Right atrium auricular region (tissue), 2 donors: Measurements from ENCODE around the gene SERPING1. TPM values are rescaled to one million over a fixed set of nuclear protein-coding genes. Genes with fewer than 3 reads are reported as not detected.
"Not testable (repeated sequence)": the region's sequence is repeated elsewhere in the genome, so short reads cannot be mapped to it uniquely, and the experiment has no call there.

Experiments
- DNase-seq: peaks from one replicate; pipeline ENCODE4 v3.0.0-alpha.2; 2019; ENCODE audit warnings: low spot score
- H3K27ac ChIP-seq, 2 donors: fragments of 200-600 bp; sonication (generic); 1 replicate in 1 of 2; 2 replicates in 1 of 2; pipeline ENCODE4 v1.5.1; 2016 to 2019
- H3K27me3 ChIP-seq, 2 donors: fragments of 200-600 bp; sonication (generic); one replicate each; pipeline versions ENCODE4 v1.5.1 to v1.6.0; 2017 to 2019
- H3K36me3 ChIP-seq: fragments of 200-600 bp; sonication (generic); one replicate; pipeline ENCODE4 v1.5.1; 2016
- H3K4me1 ChIP-seq, 2 donors: fragments of 200-600 bp; sonication (generic); one replicate each; pipeline versions ENCODE4 v1.5.1 to v1.6.0; 2017 to 2019
- H3K4me3 ChIP-seq, 2 donors: fragments of 200-600 bp; sonication (generic); 1 replicate in 1 of 2; 2 replicates in 1 of 2; pipeline ENCODE4 v1.5.1; 2017 to 2019; ENCODE audit warnings: mild to moderate bottlenecking in 1 of 2, moderate library complexity in 1 of 2
- H3K9me3 ChIP-seq, 2 donors: fragments of 200-600 bp; sonication (generic); one replicate each; pipeline ENCODE4 v1.5.1; 2019
- total RNA-seq, 2 donors: library from RNA; depleted of rRNA; stranded (reverse); fragments of >200 nt; gene quantifications; one replicate each; pipeline ENCODE4 v1.1.0, GENCODE V29; 2016
- TF ChIP-seq, protein P1 (sequence below), 2 donors: fragments of 200-600 bp; sonication (generic); IDR thresholded peaks; one replicate each; pipeline ENCODE4 v1.5.1; 2019; ENCODE audit warnings: antibody characterized with exemption in 2 of 2

Gene SERPING1
- total RNA-seq, 2 donors from 2014 or later: 210 to 851 TPM

- no peaks in the 10 kb centered on the region for H3K36me3 ChIP-seq
- H3K9me3 ChIP-seq: no peaks in the 10 kb centered on the region
- TF ChIP-seq, protein P1, sequence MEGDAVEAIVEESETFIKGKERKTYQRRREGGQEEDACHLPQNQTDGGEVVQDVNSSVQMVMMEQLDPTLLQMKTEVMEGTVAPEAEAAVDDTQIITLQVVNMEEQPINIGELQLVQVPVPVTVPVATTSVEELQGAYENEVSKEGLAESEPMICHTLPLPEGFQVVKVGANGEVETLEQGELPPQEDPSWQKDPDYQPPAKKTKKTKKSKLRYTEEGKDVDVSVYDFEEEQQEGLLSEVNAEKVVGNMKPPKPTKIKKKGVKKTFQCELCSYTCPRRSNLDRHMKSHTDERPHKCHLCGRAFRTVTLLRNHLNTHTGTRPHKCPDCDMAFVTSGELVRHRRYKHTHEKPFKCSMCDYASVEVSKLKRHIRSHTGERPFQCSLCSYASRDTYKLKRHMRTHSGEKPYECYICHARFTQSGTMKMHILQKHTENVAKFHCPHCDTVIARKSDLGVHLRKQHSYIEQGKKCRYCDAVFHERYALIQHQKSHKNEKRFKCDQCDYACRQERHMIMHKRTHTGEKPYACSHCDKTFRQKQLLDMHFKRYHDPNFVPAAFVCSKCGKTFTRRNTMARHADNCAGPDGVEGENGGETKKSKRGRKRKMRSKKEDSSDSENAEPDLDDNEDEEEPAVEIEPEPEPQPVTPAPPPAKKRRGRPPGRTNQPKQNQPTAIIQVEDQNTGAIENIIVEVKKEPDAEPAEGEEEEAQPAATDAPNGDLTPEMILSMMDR (IDR thresholded peaks at IDR 0.05): no peak
- DNase-seq: no peak
- peaks cover 9 to 32% of the 10 kb centered on the region in 2 donors for H3K27me3 ChIP-seq
- H3K4me3 ChIP-seq: peak overlapping the region; percentile 29 to 48
- H3K27ac ChIP-seq: peak overlapping the region in 1 of 2 donors; percentile 32
- peaks cover 0 to 59% of the 10 kb centered on the region in 2 donors for H3K4me1 ChIP-seq
These were observed 51.6 kb downstream of the SERPING1 start for GRCh38 chr11:57648801-57649735.

- no peak for DNase-seq
- Histone ChIP-seq H3K4me3 (peak within 1 kb of the TSS; percentile 29 to 48), H3K36me3 (no peaks in the 10 kb centered on the region), H3K9me3 (no peaks in the 10 kb centered on the region), H3K27me3 (peaks cover 9 to 32% of the 10 kb centered on the region in 2 donors), H3K4me1 (peaks cover 0 to 51% of the 10 kb centered on the region in 2 donors), H3K27ac (peak within 1 kb of the TSS in 1 of 2 donors; percentile 32)
- TF ChIP-seq, protein P1 (IDR thresholded peaks at IDR 0.05): no peak
These were observed 52.6 kb downstream of the SERPING1 start, which contains the start of gene YPEL4 for GRCh38 chr11:57649826-57650738. Gene YPEL4 (minus strand): TSS chr11:57649912. CDS start chr11:57647107, 2,805 bp downstream.

- TF ChIP-seq, protein P1 (IDR thresholded peaks at IDR 0.05): no peak
- Histone ChIP-seq H3K27ac (no peak overlapping the region), H3K4me1 (peaks cover 0 to 44% of the 10 kb centered on the region in 2 donors), H3K27me3 (peaks cover 9 to 32% of the 10 kb centered on the region in 2 donors), H3K4me3 (no peak overlapping the region), H3K9me3 (no peaks in the 10 kb centered on the region), H3K36me3 (no peaks in the 10 kb centered on the region)
- no peak for DNase-seq
These were observed 53.2 kb downstream of the SERPING1 start for GRCh38 chr11:57650739-57651090.

GRCh38 chr11:57651408-57651807 lies 53.9 kb downstream of the SERPING1 start:
- TF ChIP-seq, protein P1 (IDR thresholded peaks at IDR 0.05): no peak
- H3K4me3 ChIP-seq: no peak overlapping the region
- no peaks in the 10 kb centered on the region for H3K9me3 ChIP-seq
- no peaks in the 10 kb centered on the region for H3K36me3 ChIP-seq
- DNase-seq: no peak
- peaks cover 9 to 32% of the 10 kb centered on the region in 2 donors for H3K27me3 ChIP-seq
- H3K4me1 ChIP-seq: peaks cover 0 to 37% of the 10 kb centered on the region in 2 donors
- H3K27ac ChIP-seq: no peak overlapping the region

DNA sequence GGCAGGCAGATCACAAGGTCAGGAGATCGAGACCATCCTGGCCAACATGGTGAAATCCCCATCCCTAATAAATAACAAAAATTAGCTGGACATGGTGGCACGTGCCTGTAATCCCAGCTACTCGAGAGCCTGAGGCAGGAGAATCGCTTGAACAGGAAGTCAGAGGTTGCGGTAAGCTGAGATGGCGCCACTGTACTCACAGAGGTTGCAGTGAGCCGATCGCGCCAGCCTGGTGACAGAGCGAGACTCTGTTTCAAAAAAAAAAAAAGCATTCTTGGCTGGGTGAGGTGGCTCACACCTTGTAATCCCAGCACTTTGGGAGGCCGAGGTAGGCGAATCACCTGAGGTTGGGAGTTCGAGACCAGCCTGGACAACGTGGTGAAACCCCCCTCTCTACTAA lies 54.7 kb downstream of the SERPING1 start:
- not testable (repeated sequence) for H3K9me3 ChIP-seq, H3K4me3 ChIP-seq, H3K27ac ChIP-seq, DNase-seq, H3K36me3 ChIP-seq
- H3K4me1 ChIP-seq: peaks cover 0 to 34% of the 10 kb centered on the region in 2 donors
- H3K27me3 ChIP-seq: peaks cover 9 to 25% of the 10 kb centered on the region in 2 donors
